HG02588 (cell line): Measurements from ENCODE around the gene EZH2.
A peak's percentile ranks its signal among the peaks of the same experiment; 100 is the strongest.

Source experiments
- ATAC-seq: cut with Tn5 transposase; IDR thresholded peaks from one replicate; pipeline ENCODE4 v1.9.1; 2021; ENCODE audit warnings: mild to moderate bottlenecking, moderate library complexity; ENCODE audit not compliant: unreplicated experiment

The EZH2 gene

GRCh38 chr7:148884049-148884298 is at the start of gene EZH2:
EZH2 (minus strand) TSS chr7:148884291; CDS start chr7:148847298, 36,993 bp downstream.
- ATAC-seq, result peak; percentile 39

DNA sequence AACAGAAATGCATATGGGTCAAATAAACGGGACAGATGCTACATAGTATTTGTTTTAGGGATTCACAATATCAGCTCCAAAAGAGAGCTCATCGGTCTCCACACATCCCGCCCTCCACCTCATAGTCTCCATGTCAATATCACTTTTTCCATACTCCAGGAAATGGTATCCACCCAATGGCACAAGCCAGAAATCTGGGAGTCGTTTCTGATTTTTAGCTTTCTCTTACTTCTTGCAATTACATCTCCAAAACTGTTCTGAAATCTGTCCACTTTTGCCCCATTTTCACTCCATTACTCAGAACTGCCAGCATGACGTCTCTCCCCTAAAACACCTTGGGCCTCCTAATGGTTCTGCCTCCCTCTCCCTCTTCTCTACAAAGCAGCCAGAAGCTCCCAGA is 47.4 kb upstream of the EZH2 start:
- no peak for ATAC-seq

DNA sequence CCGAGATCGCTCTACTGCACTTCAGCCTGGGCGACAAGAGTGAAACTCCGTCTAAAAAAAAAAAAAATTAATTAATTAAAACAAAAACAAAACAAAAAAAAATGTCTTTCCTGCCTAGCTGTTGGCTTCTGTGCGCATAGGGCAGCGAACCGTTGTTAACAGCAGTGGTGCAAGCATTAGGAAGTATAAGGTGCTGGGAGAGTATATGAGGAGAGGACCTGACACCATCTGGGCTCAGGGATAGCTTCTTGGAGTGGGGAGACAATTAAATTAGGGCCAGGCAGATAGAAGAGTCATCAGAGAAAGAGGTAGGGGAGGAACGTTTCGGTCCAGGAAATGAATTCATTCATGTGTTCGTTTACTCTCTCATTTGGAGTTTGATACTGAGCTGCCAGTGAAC is 46.2 kb upstream of the EZH2 start:
- no peak for ATAC-seq

GRCh38 chr7:148929176-148929575 is 45.1 kb upstream of the EZH2 start:
- ATAC-seq, result no peak

- ATAC-seq, result peak; percentile 21
Observed at GRCh38 chr7:148927123-148928045, 43.3 kb upstream of the EZH2 start.

DNA sequence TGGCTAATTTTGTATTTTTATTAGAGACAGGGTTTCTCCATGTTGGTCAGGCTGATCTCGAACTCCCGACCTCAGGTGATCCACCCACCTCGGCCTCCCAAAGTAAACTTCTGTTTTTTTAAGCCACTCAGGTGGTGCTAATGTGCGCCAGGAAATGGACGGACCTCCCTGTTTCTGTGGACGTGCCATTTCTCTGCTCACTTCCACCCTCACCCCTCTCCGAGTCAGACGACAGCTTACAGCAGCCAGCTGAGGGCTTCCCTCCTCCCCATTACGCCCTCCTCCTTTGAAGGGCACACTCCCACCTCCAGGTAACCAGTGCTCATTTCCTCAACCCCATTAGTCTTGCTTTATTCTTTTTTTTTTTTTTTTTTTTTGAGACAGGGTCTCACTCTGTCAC is 41.7 kb upstream of the EZH2 start:
- no peak for ATAC-seq

GRCh38 chr7:148924011-148924410 is 39.9 kb upstream of the EZH2 start:
- no peak for ATAC-seq

DNA sequence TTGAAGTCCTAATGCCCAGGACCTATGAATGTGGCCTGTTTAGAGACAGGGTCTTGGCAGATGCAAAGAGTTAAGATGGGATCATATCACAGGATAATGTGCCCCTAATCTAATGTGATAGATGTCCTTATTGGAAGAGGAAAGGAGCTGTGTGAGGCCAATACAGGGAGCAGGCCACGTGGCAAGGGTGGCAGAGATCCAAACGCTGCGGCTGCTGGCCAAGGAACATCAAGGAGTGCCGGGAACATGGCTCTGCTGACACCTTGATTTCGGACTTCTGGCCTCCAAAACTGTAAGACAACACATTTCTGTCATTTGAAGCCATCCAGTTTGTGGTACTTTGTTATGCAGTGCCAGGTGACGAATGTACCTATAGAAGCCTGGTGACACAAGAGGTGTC is 37.7 kb upstream of the EZH2 start:
- no peak for ATAC-seq

- ATAC-seq, result no peak
Observed at GRCh38 chr7:148921189-148921588, 37.1 kb upstream of the EZH2 start.

DNA sequence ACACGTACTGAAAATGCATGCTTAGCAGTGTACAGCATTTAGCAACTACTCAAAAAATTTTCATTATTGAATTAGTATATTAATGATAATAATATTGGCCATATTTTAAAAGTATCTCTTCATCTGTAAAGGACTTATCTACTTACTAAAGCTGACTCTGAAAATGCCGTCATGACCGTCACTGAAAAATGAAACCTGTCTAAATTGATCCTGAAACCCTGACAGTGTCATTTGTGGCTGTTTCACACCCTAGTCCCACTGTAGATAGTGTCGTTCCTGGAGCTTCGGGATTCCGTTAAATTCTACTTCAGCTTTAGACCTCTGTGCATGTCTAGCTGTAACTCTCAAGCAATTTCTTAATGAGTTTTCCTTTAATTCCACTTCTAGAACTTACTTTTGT is 35.8 kb upstream of the EZH2 start:
- peak; percentile 62 for ATAC-seq

- ATAC-seq, result no peak
Observed at GRCh38 chr7:148918058-148918596, 34.0 kb upstream of the EZH2 start.

DNA sequence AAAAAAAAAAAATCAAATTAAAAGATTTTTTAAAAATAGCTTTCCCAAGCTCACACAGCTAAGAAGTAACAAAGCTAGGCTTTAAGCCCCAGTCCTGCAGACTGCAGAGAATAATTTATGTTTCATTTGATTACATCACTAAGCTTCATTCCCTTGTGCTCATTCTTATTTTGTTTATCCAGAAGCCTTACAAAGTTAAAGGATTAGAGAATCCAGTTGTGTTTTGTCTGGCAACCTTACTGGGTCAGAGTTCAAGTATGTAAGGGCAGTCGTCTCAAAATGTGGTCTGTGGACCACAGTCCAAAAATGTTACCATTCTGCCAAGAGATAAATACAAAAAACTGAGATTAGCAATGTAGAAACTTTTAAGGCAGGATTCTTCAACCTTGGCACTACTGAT is 32.1 kb upstream of the EZH2 start:
- ATAC-seq, result no peak

DNA sequence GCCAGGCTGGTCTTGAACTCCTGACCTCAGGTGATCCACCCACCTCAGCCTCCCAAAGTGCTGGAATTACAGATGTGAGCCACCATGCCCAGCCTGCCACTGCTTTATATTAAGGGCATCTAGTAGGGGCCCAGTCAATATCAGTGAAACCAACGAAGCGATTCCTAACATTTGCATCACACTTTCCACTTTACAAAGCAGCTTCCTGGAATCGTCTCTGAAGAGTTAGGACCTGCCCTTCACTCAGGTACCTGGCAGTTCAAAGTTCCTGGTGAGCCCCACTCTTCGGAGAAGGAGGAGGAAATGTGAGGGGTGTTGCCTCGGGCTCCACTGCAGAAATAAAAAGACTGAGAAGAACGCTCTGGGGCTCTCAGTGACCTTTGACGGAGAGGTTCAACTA is 31.1 kb upstream of the EZH2 start:
- no peak for ATAC-seq

DNA sequence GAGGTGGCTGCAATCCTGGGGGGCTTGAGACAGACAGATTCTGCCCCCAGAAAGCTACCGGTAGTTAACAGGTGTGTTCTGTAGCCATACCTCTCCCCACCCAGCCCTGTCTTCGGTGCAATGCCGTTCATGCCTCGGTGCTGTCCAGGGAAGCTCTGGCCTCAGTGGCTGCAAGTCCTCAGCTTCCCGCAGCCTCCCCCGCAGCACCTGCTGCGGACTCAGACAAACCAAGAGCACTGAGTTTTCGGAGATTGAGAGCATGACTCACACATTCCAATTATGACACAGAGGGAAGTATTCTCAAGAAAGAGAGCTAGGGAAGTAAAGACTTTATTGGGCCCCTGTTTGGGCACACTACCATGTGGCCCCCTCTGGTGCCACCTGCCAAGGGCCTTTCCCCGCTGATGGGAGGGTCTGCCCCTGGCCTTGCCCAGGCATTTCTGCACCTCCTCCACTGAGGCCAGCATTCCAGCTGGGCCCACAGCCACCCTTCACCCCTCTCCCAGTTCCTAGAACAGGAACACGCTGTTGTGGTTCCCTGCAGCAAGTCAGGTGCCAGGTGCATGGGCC is 30.2 kb upstream of the EZH2 start:
- ATAC-seq, result peak; percentile 69

DNA sequence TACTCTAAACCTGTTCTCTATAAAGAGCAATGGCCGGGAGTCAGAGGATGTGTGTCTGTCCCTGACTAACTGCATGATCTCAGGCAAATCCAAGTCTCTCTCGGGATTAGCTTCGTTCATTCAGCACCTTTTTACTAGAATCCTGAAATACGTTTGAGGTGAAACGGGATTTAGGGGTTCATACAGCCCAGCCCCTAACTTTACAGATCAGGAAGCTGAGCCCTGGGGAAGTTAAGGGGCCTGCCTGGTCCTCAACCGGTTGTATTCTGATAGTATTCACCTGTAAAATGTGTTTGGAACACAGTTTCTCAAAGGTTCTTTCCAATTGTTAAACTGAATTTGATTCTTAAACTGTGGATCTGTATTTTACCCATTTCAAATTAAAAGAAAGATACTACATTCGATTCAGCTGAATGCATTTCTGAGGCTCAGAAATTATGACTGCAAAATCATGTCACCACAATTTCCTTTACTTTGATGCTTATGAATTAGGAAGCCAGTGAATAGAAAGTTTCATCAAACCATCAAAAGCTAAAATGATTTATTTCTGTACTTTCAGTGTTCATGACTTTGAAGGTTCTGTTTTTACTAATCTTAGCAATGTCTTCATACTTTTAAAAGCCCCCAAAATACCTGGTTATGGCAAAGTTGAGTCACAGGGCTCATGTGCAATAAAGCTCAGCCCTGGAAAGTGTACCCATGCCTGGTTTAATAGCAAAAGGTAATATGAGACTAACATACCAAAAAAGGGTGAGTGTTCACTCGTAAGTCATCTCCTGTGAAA is 28.9 kb upstream of the EZH2 start:
- ATAC-seq, result peak; percentile 43

DNA sequence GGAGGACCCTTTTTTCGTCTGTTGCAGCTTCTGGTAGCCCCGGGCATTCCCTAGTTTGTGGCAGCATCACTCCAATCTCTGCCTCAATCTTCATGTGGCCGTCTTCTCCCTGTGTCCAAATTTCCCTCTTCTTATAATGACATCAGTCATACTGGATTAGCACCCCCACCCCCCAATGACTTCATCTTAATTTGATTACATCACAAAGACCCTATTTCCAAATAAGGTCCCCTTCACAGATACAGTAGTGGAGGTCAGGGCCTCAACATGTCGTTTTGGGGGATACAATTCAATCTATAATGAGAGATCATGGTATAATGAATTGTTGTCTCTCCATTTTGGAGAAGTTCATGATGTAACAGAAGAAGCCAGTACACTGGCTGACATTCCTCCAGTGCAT is 28.1 kb upstream of the EZH2 start:
- no peak for ATAC-seq

GRCh38 chr7:148911626-148912025 is 27.5 kb upstream of the EZH2 start:
- no peak for ATAC-seq

GRCh38 chr7:148909568-148909967 is 25.5 kb upstream of the EZH2 start:
- ATAC-seq, result no peak

DNA sequence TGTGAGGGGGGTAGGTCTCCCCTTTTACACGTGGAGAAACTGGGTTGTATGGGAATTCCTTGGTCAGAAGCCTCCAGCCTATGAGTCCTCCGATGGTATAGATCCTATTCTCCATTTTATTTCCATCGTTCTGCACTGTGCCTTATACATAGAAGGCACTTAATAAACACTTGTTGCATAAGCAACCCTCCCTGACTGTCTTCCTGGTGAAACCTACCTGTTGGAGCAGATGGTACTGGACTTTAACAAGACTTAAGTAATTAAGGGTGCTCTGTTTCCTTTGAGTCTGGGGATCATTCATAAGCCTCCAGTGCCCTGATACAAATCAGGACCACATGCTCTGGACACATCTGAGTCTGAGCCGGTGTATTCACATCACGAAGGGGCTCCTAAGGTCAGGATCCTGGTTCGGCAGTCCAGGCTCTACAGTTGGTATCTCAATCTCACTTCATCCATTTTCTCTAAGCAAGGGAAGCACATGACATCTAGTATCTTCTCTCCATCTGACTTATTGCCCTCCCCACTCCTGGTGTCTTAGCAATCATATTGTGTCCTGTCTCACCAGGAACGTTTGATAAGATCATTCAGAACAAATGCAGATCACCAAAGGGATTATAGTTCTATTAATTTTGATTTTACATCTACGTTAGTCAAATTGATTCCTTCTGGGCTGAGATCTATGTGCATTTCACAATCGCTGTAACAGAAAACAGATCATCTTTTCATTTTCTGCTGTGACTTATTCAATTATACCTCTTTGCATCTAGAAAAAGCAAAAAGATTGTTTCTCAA is 22.8 kb upstream of the EZH2 start:
- no peak for ATAC-seq

GRCh38 chr7:148905093-148905666 is 21.1 kb upstream of the EZH2 start:
- ATAC-seq, result no peak

DNA sequence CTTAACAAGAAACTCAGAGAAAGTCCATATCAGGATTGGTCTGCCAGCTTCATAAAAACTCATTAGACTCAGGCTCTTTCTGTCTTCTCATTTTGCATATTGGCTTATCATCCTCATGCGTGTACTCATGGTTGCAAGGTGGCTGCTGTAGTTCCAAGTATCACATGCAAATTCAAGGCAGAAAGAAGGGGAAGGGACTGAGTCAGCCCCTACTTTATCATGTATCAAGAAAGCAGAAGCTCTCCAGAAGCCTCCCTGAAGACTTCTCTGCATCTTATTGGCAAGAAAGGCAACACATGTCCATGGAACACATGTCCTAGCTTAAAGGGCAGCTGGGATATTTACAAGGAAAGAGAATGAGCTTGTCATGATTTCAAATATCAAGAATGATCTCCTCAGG is 19.4 kb upstream of the EZH2 start:
- no peak for ATAC-seq
